GM21619 (cell line): ENCODE measurements around the gene ARSI.
"Not testable (repeated sequence)": the region's sequence is repeated elsewhere in the genome, so short reads cannot be mapped to it uniquely, and the experiment has no call there.

Experiments
- ATAC-seq: cut with Tn5 transposase; IDR thresholded peaks from one replicate; pipeline ENCODE4 v1.9.1; 2021; ENCODE audit not compliant: unreplicated experiment

Gene ARSI

GRCh38 chr5:150248946-150249345 lies 53.8 kb downstream of the ARSI start:
- no peak for ATAC-seq

- ATAC-seq, result not testable (repeated sequence)
Measured at GRCh38 chr5:150248493-150248892, 54.2 kb downstream of the ARSI start.

GRCh38 chr5:150247726-150248125 lies 55.0 kb downstream of the ARSI start:
- ATAC-seq, result no peak

GRCh38 chr5:150246835-150247234 lies 55.9 kb downstream of the ARSI start:
- no peak for ATAC-seq

GRCh38 chr5:150246429-150246828 lies 56.3 kb downstream of the ARSI start:
- no peak for ATAC-seq
